Memory B cell (primary cell): ENCODE results near the gene NECTIN2.
"Not testable (repeated sequence)": the region's sequence is repeated elsewhere in the genome, so short reads cannot be mapped to it uniquely, and the experiment has no call there.

Experiments
- ATAC-seq: fragments of 150-1000 bp; cut with Tn5 transposase; 2 replicates; pipeline ENCODE4 v1.10.0; 2021; ENCODE audit warnings: low read depth, mild to moderate bottlenecking, moderate library complexity
- DNase-seq, 2 donors: peaks; one replicate each; pipeline ENCODE4 v3.0.0; 2022; ENCODE audit warnings: low spot score in 2 of 2
- H3K27ac Mint-ChIP-seq: one replicate; pipeline ENCODE4 v1.8.0; 2022; ENCODE audit warnings: mild to moderate bottlenecking, moderate library complexity, mixed read lengths
- H3K27me3 Mint-ChIP-seq: one replicate; pipeline ENCODE4 v1.8.0; 2022; ENCODE audit warnings: mixed read lengths
- H3K36me3 Mint-ChIP-seq: one replicate; pipeline ENCODE4 v1.8.0; 2022; ENCODE audit warnings: mild to moderate bottlenecking, mixed read lengths
- H3K4me1 Mint-ChIP-seq: one replicate; pipeline ENCODE4 v1.8.0; 2022; ENCODE audit warnings: mixed read lengths
- H3K4me3 Mint-ChIP-seq: one replicate; pipeline ENCODE4 v1.8.0; 2022; ENCODE audit warnings: mild to moderate bottlenecking, moderate library complexity, mixed read lengths
- H3K9me3 Mint-ChIP-seq: one replicate; pipeline ENCODE4 v1.8.0; 2022; ENCODE audit warnings: mixed read lengths

The NECTIN2 gene

DNA sequence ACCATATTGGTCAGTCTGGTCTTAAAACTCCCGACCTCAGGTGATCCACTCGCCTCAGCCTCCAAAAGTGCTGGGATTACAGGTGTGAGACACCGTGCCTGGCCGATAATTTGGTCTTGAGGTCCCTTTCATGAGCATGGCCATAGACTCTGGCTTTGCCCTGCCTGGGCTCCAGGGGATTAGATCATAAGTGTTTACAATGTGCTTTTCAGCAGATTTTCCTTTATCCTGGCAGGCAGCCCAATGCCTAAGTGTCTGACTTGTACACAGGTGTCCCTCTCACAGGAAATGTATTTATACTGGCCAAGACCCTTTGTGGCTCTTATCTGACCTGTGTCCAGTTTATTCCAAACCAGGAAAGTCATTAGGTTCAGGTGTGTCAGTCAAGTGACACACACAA, 21.3 kb upstream of the NECTIN2 start:
- no peak for ATAC-seq
- Mint-ChIP-seq H3K36me3 (no peaks in the 10 kb centered on the region), H3K4me1 (no peaks in the 10 kb centered on the region), H3K27ac (no peak overlapping the region), H3K9me3 (no peaks in the 10 kb centered on the region), H3K27me3 (peaks cover 12% of the 10 kb centered on the region), H3K4me3 (no peak overlapping the region)
- no peak for DNase-seq

DNA sequence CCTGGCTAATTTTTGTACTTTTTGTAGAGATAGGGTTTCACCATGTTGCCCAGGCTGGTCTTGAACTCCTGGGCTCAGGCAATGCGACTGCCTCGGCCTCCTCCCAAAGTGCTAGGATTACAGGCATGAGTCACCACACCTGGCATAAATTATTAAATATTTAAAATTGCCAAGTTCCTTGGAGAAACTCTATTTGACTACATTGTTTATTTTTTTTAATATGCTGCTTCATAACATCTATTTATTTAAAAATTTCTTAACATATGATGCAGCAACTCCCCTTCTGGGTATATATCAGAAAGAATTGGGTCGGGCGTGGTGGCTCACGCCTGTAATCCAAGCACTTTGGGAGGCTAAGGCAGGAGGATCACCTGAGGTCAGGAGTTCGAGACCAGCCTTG, 13.2 kb upstream of the NECTIN2 start:
- not testable (repeated sequence) for ATAC-seq, H3K36me3 Mint-ChIP-seq, H3K27ac Mint-ChIP-seq

DNA sequence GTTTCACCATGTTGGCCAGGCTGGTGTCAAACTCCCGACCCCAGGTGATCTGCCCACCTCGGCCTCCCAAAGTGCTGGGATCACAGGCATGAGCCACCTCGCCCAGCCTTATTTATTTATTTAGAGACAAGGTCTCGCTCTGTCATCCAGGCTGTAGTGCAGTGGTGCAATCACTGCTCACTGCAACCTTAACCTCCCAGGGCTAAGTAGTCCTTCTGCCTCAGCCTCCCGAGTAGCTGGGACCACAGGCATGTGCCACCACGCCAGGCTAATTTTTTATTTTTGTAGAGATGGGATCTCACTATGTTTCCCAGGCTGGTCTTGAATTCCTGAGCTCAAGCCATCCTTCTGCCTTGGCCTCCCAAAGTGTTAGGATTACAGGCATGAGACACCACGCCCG, 11.7 kb upstream of the NECTIN2 start:
- peaks cover 11% of the 10 kb centered on the region for H3K27me3 Mint-ChIP-seq
- not testable (repeated sequence) for ATAC-seq, DNase-seq, H3K4me3 Mint-ChIP-seq, H3K9me3 Mint-ChIP-seq, H3K36me3 Mint-ChIP-seq, H3K27ac Mint-ChIP-seq, H3K4me1 Mint-ChIP-seq

More for the DNA sequence above, 13.2 kb upstream of the NECTIN2 start:
- H3K9me3 Mint-ChIP-seq, H3K4me3 Mint-ChIP-seq, H3K27me3 Mint-ChIP-seq, H3K4me1 Mint-ChIP-seq, DNase-seq: not testable (repeated sequence)

DNA sequence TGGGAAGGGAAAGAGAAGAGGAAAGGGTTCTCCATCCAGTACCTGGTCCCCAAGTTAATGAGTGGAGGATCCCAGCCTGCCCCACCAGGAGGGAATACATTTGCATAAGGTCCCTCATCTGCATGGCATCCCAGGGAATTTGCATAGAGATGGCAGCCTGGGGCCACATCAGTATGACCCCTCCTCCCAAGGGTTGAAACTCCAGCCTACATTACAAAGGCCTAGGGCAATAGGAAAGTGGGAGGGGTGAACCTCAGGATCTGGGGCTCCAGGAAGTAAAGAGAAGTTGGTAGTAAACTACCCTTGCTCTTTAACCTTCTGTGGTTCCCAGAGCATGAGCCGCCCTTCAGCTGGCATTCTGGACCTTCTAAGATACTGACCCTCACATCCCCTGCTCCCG, 6.8 kb upstream of the NECTIN2 start:
- Mint-ChIP-seq H3K27ac (no peak overlapping the region), H3K4me1 (no peaks in the 10 kb centered on the region), H3K36me3 (no peaks in the 10 kb centered on the region), H3K4me3 (no peak overlapping the region), H3K27me3 (peaks cover 4% of the 10 kb centered on the region), H3K9me3 (no peaks in the 10 kb centered on the region)
- DNase-seq = no peak
- no peak for ATAC-seq

DNA sequence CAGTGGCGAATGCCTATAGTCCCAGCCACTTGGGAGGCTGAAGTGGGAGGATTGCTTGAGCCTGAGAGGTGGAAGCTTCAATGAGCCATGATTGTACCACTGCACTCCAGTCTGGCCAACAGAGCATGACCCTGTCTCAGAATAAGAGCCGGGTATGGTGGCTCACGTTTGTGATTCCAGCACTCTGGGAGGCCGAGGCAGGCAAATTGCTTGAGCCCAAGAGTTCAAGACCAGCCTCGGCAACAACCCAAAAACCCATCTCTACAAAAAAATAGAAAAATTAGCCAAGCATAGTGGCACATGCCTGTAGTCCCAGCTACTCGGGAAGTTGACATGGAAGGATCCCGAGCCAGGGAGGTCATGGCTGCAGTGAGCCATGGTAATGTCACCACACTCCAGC, 5.3 kb upstream of the NECTIN2 start:
- H3K27me3 Mint-ChIP-seq = peaks cover 12% of the 10 kb centered on the region
- H3K27ac Mint-ChIP-seq = no peak overlapping the region
- peaks cover 7% of the 10 kb centered on the region for H3K36me3 Mint-ChIP-seq
- DNase-seq (no peak), ATAC-seq (no peak)
- H3K4me1 Mint-ChIP-seq = peaks cover 9% of the 10 kb centered on the region
- H3K9me3 Mint-ChIP-seq = peaks cover 3% of the 10 kb centered on the region
- H3K4me3 Mint-ChIP-seq = no peak overlapping the region

DNA sequence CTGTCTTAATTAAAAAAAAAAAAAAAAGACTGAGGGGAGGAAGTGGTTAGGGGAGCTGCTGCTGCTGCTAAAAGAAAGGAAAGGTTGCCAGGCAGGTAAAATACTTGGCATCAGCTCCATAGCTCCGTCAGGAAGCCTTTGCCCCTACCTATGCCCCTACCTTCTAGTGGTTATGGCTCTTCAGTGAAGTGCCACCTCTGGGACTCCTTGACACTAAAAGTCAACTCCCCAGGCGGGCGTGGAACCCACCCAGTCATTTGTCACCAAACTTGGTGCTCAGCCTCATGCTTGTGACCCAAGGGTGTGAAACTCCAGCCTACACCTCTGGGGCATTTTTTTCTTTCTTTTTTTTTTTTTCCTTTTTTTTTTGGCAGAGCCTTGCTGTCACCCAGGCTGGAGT, 4.9 kb upstream of the NECTIN2 start:
- Mint-ChIP-seq H3K27ac (no peak overlapping the region), H3K4me1 (peaks cover 9% of the 10 kb centered on the region), H3K36me3 (peaks cover 7% of the 10 kb centered on the region), H3K27me3 (peaks cover 12% of the 10 kb centered on the region), H3K9me3 (peaks cover 3% of the 10 kb centered on the region), H3K4me3 (no peak overlapping the region)
- ATAC-seq (no peak), DNase-seq (no peak)

DNA sequence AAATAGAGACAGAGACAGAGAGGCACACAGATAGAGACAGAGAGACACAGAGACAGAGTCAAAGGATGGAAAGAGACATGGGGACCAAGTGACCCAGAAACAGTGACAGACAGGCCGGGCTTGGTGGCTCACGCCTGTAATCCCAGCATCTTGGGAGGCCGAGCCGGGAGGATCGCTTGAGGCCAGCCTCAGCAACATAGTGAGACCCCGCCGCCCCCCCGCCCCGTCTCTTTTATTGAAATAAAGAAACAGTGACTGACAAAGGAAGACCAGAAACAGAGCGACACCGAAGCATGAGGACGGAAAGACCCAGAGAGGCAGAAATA, 848 bp upstream of the NECTIN2 start:
- Mint-ChIP-seq H3K4me1 (peaks cover 27% of the 10 kb centered on the region), H3K9me3 (peaks cover 3% of the 10 kb centered on the region), H3K27ac (peak overlapping the region; percentile 58), H3K36me3 (peaks cover 7% of the 10 kb centered on the region), H3K27me3 (peaks cover 24% of the 10 kb centered on the region), H3K4me3 (peak overlapping the region; percentile 79)
- ATAC-seq (no peak), DNase-seq (no peak)

DNA sequence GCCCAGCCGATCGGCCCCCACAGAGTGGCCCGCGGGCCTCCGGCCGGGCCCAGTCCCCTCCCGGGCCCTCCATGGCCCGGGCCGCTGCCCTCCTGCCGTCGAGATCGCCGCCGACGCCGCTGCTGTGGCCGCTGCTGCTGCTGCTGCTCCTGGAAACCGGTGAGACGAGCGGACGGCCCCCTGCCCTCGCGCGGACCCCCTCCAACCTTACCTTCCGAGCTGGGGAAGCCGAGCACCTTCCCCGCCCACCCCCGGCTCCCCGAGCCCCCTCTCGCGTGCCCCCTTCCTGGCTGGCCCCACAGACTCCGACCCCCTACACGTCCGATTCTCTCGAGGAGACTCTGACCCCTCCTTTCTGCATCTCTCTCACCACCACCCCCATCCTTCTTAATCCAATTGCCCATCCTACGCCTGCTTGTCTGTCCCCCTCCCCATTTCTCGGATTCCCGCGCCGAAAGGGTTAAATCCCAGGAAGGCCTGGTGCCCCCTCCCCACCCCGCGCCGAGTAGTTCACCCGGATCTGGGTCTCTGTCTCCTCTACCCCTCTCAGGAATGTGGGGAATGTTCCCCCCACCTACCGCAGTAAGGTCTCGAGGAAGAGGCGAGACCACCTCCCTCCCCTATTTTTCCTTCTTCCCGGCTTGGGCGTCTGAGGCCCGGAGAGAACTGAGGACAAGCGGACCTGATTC, 502 bp downstream of the NECTIN2 start:
- H3K27ac Mint-ChIP-seq = no peak overlapping the region
- ATAC-seq (no peak), DNase-seq (no peak)
- peaks cover 7% of the 10 kb centered on the region for H3K36me3 Mint-ChIP-seq
- peaks cover 31% of the 10 kb centered on the region for H3K27me3 Mint-ChIP-seq
- peaks cover 3% of the 10 kb centered on the region for H3K9me3 Mint-ChIP-seq
- peaks cover 27% of the 10 kb centered on the region for H3K4me1 Mint-ChIP-seq
- peak overlapping the region; percentile 71 for H3K4me3 Mint-ChIP-seq

DNA sequence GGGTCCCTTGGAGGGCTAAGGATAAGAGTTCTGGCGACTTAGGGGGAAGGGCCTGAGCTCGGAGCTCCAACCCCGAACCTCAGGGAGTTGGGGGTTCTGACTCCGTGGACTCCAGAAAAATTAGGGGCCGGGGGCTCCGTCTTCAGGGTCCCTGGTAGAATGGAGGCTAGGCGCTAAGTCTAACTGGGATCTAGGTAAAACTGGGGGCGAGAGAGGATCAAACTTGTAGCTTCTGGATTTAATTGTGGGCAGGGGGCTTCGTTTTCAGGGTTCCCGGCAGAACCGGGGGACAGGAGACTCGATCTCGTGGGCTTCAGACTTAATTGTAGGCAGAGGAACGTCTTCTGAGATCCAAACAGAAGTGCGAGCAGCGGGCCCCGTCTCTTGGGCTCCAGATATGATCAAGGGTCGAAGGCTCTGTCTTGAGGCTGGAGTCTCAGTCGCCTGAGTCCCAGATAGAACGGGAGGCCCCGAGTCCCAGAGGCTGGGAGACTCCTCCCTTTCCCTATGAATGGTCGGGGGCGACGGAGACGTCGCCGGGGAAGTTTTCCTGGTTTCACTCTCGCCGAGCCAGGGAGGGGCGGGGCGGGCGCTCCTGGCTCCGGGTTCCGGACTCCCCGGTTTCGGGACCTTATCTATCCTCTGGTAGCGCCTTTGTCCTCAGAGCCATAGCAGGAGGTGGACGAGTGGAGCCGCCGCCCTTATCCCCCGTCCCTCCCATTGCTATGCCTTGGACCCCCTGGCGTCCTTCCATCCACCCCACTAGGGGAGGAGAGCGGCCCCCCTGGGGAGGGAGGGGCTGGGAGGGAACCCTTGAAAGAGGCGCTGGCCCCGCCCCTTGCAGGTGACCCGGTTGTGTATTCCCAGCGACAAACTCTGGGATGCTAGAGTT, 1.3 kb downstream of the NECTIN2 start:
- Mint-ChIP-seq H3K27ac (no peak overlapping the region), H3K27me3 (peaks cover 34% of the 10 kb centered on the region), H3K4me3 (peak overlapping the region; percentile 71), H3K9me3 (peaks cover 3% of the 10 kb centered on the region), H3K36me3 (peaks cover 7% of the 10 kb centered on the region), H3K4me1 (peaks cover 27% of the 10 kb centered on the region)
- DNase-seq (no peak), ATAC-seq (no peak)

DNA sequence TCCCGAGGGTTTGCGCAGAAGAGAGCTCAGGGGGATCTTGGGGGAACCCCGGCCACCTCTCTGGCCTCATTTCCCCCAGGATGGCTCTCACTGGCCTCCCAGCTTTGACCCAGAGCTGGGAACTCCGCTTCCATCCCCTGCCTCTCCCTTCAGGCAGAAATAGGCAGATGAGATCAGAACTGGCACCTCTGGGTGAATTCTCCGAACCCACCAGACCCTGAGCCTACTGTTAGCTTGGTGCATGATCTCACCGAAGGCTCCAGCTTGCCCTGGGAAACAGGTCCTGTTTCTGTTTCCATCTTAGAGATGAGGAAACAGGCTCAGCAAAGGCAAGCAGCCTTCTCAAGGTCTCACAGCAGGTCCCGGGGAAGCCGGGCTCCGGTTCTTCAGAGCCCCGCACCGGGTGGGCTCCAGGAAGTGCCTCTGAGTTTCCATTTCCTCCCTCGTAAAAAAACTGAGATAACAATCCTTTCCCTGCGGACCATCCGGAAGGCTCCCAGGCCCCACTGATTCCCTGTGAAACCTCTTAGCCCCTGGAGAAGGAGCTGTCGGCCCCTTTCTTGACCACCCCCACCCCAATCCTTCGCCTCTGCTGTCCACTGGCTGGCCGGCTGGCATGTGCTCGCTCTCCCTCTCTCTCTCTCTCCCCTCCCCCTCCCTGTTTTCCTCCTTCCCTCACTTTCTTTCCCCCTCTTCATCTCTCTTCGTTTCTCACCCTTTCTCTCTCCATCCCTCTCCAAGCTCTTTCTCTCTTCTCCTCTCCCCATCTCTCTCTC, 2.1 kb downstream of the NECTIN2 start:
- Mint-ChIP-seq H3K27ac (no peak overlapping the region), H3K36me3 (peaks cover 7% of the 10 kb centered on the region), H3K27me3 (peaks cover 37% of the 10 kb centered on the region), H3K4me1 (peaks cover 27% of the 10 kb centered on the region), H3K9me3 (peaks cover 3% of the 10 kb centered on the region), H3K4me3 (peak overlapping the region; percentile 50)
- ATAC-seq = no peak
- no peak for DNase-seq

DNA sequence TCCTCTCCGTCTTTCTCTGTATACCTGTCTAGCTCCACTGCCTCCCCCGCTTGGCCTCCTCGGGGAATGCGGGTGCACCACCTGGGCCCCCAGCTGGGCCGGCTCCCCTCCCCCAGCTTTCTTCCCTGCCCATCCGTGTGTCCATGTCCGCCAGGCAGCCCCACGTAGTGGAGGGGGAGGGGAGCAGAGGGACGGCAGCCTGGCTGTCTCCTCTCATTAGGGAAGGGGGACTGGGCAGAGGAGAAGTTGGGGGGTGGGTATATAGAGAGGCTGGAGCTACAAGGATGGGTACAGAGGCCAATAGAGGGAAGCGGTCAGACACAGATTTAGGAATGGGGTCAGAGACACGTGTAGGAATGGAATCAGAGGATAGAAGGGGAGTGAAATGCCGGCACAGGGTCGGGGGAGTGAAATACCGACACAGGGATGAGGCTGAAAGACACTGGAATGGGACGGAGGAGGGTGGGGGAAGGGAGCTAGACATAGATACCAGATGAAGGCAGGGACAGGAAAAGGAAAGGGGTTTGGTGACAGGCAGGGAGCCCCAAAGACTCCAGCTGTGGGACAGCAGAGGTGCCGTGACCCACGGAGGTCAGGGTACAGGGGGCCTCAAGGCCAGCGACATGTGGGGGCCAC, 2.8 kb downstream of the NECTIN2 start:
- Mint-ChIP-seq H3K4me1 (peaks cover 27% of the 10 kb centered on the region), H3K36me3 (peaks cover 7% of the 10 kb centered on the region), H3K9me3 (peaks cover 3% of the 10 kb centered on the region), H3K4me3 (peak overlapping the region; percentile 50), H3K27ac (no peak overlapping the region), H3K27me3 (peaks cover 39% of the 10 kb centered on the region)
- ATAC-seq (no peak), DNase-seq (no peak)

DNA sequence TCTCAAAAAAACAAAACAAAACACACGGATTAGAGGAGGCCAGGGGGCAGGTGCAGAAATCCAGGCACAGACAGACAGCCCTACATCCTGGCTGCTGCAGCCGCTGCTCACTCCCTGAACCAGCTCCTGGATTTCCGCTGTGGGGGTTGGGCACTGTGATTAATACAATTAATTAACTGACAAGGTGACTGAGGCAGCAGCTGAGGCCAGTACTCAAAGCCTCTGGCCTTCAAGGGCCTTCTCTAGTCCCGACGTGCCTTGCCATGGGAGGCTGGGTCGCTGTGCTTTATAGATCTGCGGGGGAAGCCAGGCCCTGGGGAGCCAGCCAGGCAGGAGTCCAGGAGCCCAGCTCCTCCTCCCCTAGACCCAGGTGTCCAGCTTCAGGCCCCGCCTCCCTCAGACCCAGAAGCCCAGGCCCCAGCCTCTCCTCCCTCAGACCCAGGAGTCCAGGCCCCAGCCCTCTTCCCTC, 4.6 kb downstream of the NECTIN2 start:
- DNase-seq (no peak), ATAC-seq (no peak)
- H3K27ac Mint-ChIP-seq = no peak overlapping the region
- H3K36me3 Mint-ChIP-seq = peaks cover under 1% of the 10 kb centered on the region
- H3K9me3 Mint-ChIP-seq = no peaks in the 10 kb centered on the region
- no peak overlapping the region for H3K4me3 Mint-ChIP-seq
- peaks cover 34% of the 10 kb centered on the region for H3K27me3 Mint-ChIP-seq
- H3K4me1 Mint-ChIP-seq = peaks cover 18% of the 10 kb centered on the region

DNA sequence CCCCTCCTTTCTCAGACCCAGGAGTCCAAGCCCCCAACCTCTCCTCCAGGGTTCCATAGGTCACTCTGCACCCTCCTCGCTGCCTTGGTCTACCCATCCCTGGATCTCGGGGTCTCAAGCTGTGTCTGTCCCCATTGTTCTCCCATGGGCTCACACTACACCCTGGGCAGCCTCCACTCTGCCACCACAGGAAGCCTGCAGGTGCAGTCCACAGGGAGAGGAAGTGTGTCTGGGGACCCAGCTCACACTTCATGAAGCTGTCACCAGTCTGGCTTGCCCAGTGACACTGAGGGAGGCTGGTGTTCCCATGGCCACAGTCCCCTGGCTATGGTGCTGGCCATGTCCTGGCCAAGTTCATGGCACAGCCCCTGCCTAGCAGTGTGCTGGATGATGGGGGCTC, 5.3 kb downstream of the NECTIN2 start:
- Mint-ChIP-seq H3K36me3 (no peaks in the 10 kb centered on the region), H3K9me3 (no peaks in the 10 kb centered on the region), H3K4me3 (no peak overlapping the region), H3K4me1 (peaks cover 18% of the 10 kb centered on the region), H3K27ac (no peak overlapping the region), H3K27me3 (peaks cover 36% of the 10 kb centered on the region)
- DNase-seq (no peak), ATAC-seq (no peak)

DNA sequence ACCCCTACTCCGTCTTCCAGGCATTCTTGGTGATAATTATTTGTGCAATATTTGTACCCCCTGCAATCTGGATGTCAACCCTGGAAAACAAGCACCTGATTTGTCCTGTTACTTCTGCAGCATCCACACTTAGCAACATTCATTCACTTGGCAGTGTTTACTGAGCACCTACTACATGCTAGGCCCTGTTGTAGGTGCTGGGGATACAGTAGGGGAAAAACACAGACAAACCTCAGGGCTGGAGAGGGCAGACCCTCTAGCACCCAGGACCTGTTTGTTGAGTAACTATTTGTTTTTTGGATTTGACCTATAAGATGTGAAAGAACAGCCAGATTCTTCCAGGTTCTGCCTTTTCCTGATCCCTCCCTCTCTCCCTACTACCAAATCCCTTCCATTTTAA, 9.5 kb downstream of the NECTIN2 start:
- ATAC-seq = no peak
- Mint-ChIP-seq H3K27ac (no peak overlapping the region), H3K9me3 (no peaks in the 10 kb centered on the region), H3K4me3 (no peak overlapping the region), H3K36me3 (no peaks in the 10 kb centered on the region), H3K27me3 (peaks cover 20% of the 10 kb centered on the region), H3K4me1 (no peaks in the 10 kb centered on the region)
- no peak for DNase-seq
